ENCODE results near the gene CLCN6.

- TF ChIP-seq POLR2A (IDR thresholded peaks at IDR 0.05), result no peak
- TF ChIP-seq CTCF (IDR thresholded peaks at IDR 0.05), result no peak
- TF ChIP-seq EP300 (IDR thresholded peaks at IDR 0.05), result no peak
These were observed 16.1 kb downstream of the CLCN6 start for GRCh38 chr1:11822091-11822490.
